PC-3 (cell line): ENCODE data around the gene DDX17.

Experiments
- EZH2 ChIP-seq: fragments of 300-600 bp; sonication (generic); IDR thresholded peaks from one replicate; pipeline ENCODE4 v1.6.1; 2017; ENCODE audit warnings: antibody characterized with exemption, mild to moderate bottlenecking, low read length; ENCODE audit not compliant: unreplicated experiment
- TF ChIP-seq, protein P1 (sequence below): fragments of 300-600 bp; sonication (generic); conservative IDR thresholded peaks from 2 replicates; pipeline ENCODE4 v1.5.1; 2017; ENCODE audit warnings: antibody characterized with exemption, low read depth, mild to moderate bottlenecking, low read length

- TF ChIP-seq, protein P1, sequence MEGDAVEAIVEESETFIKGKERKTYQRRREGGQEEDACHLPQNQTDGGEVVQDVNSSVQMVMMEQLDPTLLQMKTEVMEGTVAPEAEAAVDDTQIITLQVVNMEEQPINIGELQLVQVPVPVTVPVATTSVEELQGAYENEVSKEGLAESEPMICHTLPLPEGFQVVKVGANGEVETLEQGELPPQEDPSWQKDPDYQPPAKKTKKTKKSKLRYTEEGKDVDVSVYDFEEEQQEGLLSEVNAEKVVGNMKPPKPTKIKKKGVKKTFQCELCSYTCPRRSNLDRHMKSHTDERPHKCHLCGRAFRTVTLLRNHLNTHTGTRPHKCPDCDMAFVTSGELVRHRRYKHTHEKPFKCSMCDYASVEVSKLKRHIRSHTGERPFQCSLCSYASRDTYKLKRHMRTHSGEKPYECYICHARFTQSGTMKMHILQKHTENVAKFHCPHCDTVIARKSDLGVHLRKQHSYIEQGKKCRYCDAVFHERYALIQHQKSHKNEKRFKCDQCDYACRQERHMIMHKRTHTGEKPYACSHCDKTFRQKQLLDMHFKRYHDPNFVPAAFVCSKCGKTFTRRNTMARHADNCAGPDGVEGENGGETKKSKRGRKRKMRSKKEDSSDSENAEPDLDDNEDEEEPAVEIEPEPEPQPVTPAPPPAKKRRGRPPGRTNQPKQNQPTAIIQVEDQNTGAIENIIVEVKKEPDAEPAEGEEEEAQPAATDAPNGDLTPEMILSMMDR: no peak
- no peak for TF ChIP-seq EZH2
These were observed 11.6 kb downstream of the DDX17 start for GRCh38 chr22:38494498-38494897.
